ENCODE measurements around the gene WWP2. TPM values are rescaled to one million over a fixed set of nuclear protein-coding genes. Genes with fewer than 3 reads are reported as not detected.

Gene WWP2
- polyA plus RNA-seq, 4 donors: 32.4 to 44.6 (median 35.4) TPM

- WGBS, 3 donors: 95 to 97% (median 96%) methylated on average over 21 of the region's 21 CpGs
- Histone ChIP-seq H3K27ac (ENCODE audit: low read depth in 1 of 3, low read length in 2 of 3) (no peak overlapping the region), H3K9me3 (ENCODE audit: control insufficient read depth in 2 of 2, insufficient read depth in 1 of 2, low read depth in 1 of 2, low read length in 1 of 2) (no peaks in the 10 kb centered on the region), H3K4me1 (ENCODE audit: control insufficient read depth in 3 of 3, insufficient read depth in 2 of 3, low read depth in 1 of 3, low read length in 2 of 3) (no peaks in the 10 kb centered on the region), H3K36me3 (ENCODE audit: control insufficient read depth in 3 of 3, insufficient read depth in 2 of 3, low read depth in 1 of 3, low read length in 3 of 3) (peaks cover 36 to 99% (median 36%) of the 10 kb centered on the region in 3 donors), H3K27me3 (ENCODE audit: control insufficient read depth in 3 of 3, insufficient read depth in 3 of 3, low read length in 3 of 3) (no peaks in the 10 kb centered on the region), H3K4me3 (ENCODE audit: low read depth in 1 of 3, low read length in 3 of 3) (no peak overlapping the region)
- DNase-seq (no peak), FAIRE-seq (no peak)
Observed at GRCh38 chr16:69936751-69937211, 174.6 kb downstream of the WWP2 start.

GRCh38 chr16:69937465-69937951, 175.4 kb downstream of the WWP2 start:
- Histone ChIP-seq H3K4me1 (ENCODE audit: control insufficient read depth in 3 of 3, insufficient read depth in 2 of 3, low read depth in 1 of 3, low read length in 2 of 3) (no peaks in the 10 kb centered on the region), H3K9me3 (ENCODE audit: control insufficient read depth in 2 of 2, insufficient read depth in 1 of 2, low read depth in 1 of 2, low read length in 1 of 2) (no peaks in the 10 kb centered on the region), H3K27me3 (ENCODE audit: control insufficient read depth in 3 of 3, insufficient read depth in 3 of 3, low read length in 3 of 3) (no peaks in the 10 kb centered on the region), H3K27ac (ENCODE audit: low read depth in 1 of 3, low read length in 2 of 3) (no peak overlapping the region), H3K4me3 (ENCODE audit: low read depth in 1 of 3, low read length in 3 of 3) (no peak overlapping the region), H3K36me3 (ENCODE audit: control insufficient read depth in 3 of 3, insufficient read depth in 2 of 3, low read depth in 1 of 3, low read length in 3 of 3) (peaks cover 35 to 98% (median 36%) of the 10 kb centered on the region in 3 donors)
- DNase-seq (no peak), FAIRE-seq (no peak)
- WGBS, 3 donors: 91 to 95% (median 95%) methylated on average over 16 of the region's 16 CpGs

DNA sequence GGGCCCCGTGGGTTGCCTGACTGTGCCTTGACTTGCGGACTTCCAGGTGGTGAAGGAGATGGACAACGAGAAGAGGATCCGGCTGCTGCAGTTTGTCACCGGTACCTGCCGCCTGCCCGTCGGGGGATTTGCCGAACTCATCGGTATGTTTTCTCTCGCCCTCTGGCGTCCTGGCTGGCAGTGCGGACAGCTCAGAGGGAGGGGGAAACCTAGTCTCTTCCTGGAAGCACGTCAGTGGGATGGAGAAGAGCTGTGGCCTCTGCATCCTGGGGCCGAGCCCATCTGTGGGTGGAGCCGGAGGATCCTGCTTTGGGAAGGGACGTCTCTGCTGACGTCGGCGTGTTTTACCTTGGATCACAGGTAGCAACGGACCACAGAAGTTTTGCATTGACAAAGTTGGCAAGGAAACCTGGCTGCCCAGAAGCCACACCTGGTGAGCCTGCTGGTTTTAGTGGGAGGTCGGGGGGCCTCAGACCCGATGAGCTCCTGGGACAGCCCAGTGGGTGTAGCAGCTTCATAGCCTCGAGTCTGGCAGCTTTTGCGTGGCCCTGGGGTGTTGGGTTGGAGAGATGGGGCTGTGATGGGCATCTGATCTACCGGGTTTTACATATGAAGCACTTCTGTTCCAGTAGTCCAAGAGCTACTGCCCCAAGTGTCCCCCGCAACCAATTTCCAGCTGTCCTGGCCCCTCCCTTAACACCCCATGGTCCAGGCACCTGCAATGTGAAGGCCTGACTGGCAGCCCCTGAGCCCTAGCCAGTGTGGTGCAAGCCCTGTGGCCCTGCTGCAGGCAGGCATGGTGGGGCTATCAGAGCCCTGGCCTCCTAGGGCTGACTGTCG, 177.1 kb downstream of the WWP2 start:
- no peaks in the 10 kb centered on the region for H3K4me1 ChIP-seq (ENCODE audit: control insufficient read depth in 3 of 3, insufficient read depth in 2 of 3, low read depth in 1 of 3, low read length in 2 of 3)
- WGBS, 3 donors: 93 to 95% (median 95%) methylated on average over 28 of the region's 28 CpGs
- FAIRE-seq (no peak), DNase-seq (no peak)
- peaks cover 33 to 87% (median 34%) of the 10 kb centered on the region in 3 donors for H3K36me3 ChIP-seq (ENCODE audit: control insufficient read depth in 3 of 3, insufficient read depth in 2 of 3, low read depth in 1 of 3, low read length in 3 of 3)
- H3K9me3 ChIP-seq (ENCODE audit: control insufficient read depth in 2 of 2, insufficient read depth in 1 of 2, low read depth in 1 of 2, low read length in 1 of 2): no peaks in the 10 kb centered on the region
- no peaks in the 10 kb centered on the region for H3K27me3 ChIP-seq (ENCODE audit: control insufficient read depth in 3 of 3, insufficient read depth in 3 of 3, low read length in 3 of 3)
- no peak overlapping the region for H3K4me3 ChIP-seq (ENCODE audit: low read depth in 1 of 3, low read length in 3 of 3)
- no peak overlapping the region for H3K27ac ChIP-seq (ENCODE audit: low read depth in 1 of 3, low read length in 2 of 3)

DNA sequence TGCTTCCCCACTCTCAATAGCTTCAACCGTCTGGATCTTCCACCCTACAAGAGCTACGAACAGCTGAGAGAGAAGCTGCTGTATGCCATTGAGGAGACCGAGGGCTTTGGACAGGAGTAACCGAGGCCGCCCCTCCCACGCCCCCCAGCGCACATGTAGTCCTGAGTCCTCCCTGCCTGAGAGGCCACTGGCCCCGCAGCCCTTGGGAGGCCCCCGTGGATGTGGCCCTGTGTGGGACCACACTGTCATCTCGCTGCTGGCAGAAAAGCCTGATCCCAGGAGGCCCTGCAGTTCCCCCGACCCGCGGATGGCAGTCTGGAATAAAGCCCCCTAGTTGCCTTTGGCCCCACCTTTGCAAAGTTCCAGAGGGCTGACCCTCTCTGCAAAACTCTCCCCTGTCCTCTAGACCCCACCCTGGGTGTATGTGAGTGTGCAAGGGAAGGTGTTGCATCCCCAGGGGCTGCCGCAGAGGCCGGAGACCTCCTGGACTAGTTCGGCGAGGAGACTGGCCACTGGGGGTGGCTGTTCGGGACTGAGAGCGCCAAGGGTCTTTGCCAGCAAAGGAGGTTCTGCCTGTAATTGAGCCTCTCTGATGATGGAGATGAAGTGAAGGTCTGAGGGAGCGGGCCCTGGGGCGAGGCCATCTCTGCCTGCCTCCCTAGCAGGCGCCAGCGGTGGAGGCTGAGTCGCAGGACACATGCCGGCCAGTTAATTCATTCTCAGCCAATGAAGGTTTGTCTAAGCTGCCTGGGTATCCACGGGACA, 177.9 kb downstream of the WWP2 start:
- no peaks in the 10 kb centered on the region for H3K27me3 ChIP-seq (ENCODE audit: control insufficient read depth in 3 of 3, insufficient read depth in 3 of 3, low read length in 3 of 3)
- no peak for DNase-seq
- H3K27ac ChIP-seq (ENCODE audit: low read depth in 1 of 3, low read length in 2 of 3): no peak overlapping the region
- H3K4me1 ChIP-seq (ENCODE audit: control insufficient read depth in 3 of 3, insufficient read depth in 2 of 3, low read depth in 1 of 3, low read length in 2 of 3): no peaks in the 10 kb centered on the region
- H3K36me3 ChIP-seq (ENCODE audit: control insufficient read depth in 3 of 3, insufficient read depth in 2 of 3, low read depth in 1 of 3, low read length in 3 of 3): peaks cover 29 to 79% (median 31%) of the 10 kb centered on the region in 3 donors
- no peak for FAIRE-seq
- H3K9me3 ChIP-seq (ENCODE audit: control insufficient read depth in 2 of 2, insufficient read depth in 1 of 2, low read depth in 1 of 2, low read length in 1 of 2): no peaks in the 10 kb centered on the region
- no peak overlapping the region for H3K4me3 ChIP-seq (ENCODE audit: low read depth in 1 of 3, low read length in 3 of 3)
- WGBS, 3 donors: 95 to 96% (median 95%) methylated on average over 23 to 26 of the region's 26 CpGs

- Histone ChIP-seq H3K4me3 (ENCODE audit: low read depth in 1 of 3, low read length in 3 of 3) (no peak overlapping the region), H3K4me1 (ENCODE audit: control insufficient read depth in 3 of 3, insufficient read depth in 2 of 3, low read depth in 1 of 3, low read length in 2 of 3) (no peaks in the 10 kb centered on the region), H3K27ac (ENCODE audit: low read depth in 1 of 3, low read length in 2 of 3) (no peak overlapping the region), H3K36me3 (ENCODE audit: control insufficient read depth in 3 of 3, insufficient read depth in 2 of 3, low read depth in 1 of 3, low read length in 3 of 3) (peaks cover 24 to 72% (median 27%) of the 10 kb centered on the region in 3 donors), H3K9me3 (ENCODE audit: control insufficient read depth in 2 of 2, insufficient read depth in 1 of 2, low read depth in 1 of 2, low read length in 1 of 2) (no peaks in the 10 kb centered on the region), H3K27me3 (ENCODE audit: control insufficient read depth in 3 of 3, insufficient read depth in 3 of 3, low read length in 3 of 3) (no peaks in the 10 kb centered on the region)
- WGBS, 3 donors: 90 to 96% (median 93%) methylated on average over 13 of the region's 13 CpGs
- DNase-seq (no peak), FAIRE-seq (no peak)
Observed at GRCh38 chr16:69940676-69941075, 178.5 kb downstream of the WWP2 start.

DNA sequence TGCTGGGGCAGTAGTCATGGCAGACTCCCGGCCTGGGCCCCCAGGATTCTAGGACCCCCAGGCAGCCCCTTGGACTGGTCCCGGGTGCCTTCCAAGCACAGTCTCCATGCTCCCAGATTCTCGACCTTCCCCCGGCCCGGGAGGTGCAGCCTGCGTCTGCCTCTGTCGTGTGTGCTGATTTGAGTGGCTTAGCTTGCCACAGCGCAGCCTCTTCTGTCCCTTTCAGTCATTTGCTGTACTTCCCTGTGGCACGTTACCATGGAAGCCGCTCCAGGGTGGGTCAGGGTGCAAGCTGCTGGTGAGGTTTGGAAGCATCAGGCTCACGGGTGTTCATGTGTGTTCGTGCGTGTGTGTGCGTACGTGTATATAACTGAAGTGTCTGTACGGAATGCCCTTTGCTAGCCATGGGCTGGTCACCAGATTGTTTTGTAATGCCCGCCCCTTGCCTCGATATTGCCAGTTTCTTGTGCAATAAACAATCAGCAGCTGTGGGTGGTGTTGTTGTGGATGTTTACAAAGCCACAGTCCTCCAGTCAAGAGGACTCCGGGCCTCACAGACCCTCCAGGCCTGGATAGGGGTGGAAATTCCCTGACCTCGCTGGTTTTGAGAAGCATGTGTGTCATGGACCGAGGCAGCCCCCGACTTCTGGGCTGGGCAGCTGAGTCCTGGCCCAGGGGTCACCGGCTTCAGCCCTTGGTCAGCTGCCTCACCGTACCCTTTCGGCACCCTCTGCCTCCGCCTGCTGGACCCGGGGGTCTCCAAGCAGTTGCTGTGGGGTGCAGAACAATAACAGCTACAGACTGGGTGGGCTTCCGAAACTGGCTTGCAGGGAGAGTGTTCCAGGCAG, 179.3 kb downstream of the WWP2 start:
- H3K4me3 ChIP-seq (ENCODE audit: low read depth in 1 of 3, low read length in 3 of 3): no peak overlapping the region
- peaks cover 18 to 64% (median 24%) of the 10 kb centered on the region in 3 donors for H3K36me3 ChIP-seq (ENCODE audit: control insufficient read depth in 3 of 3, insufficient read depth in 2 of 3, low read depth in 1 of 3, low read length in 3 of 3)
- no peak for DNase-seq
- H3K9me3 ChIP-seq (ENCODE audit: control insufficient read depth in 2 of 2, insufficient read depth in 1 of 2, low read depth in 1 of 2, low read length in 1 of 2): no peaks in the 10 kb centered on the region
- H3K27ac ChIP-seq (ENCODE audit: low read depth in 1 of 3, low read length in 2 of 3): no peak overlapping the region
- no peak for FAIRE-seq
- H3K4me1 ChIP-seq (ENCODE audit: control insufficient read depth in 3 of 3, insufficient read depth in 2 of 3, low read depth in 1 of 3, low read length in 2 of 3): no peaks in the 10 kb centered on the region
- 86 to 92% (median 89%) methylated on average over 28 of the region's 28 CpGs for WGBS, 3 donors
- no peaks in the 10 kb centered on the region for H3K27me3 ChIP-seq (ENCODE audit: control insufficient read depth in 3 of 3, insufficient read depth in 3 of 3, low read length in 3 of 3)

DNA sequence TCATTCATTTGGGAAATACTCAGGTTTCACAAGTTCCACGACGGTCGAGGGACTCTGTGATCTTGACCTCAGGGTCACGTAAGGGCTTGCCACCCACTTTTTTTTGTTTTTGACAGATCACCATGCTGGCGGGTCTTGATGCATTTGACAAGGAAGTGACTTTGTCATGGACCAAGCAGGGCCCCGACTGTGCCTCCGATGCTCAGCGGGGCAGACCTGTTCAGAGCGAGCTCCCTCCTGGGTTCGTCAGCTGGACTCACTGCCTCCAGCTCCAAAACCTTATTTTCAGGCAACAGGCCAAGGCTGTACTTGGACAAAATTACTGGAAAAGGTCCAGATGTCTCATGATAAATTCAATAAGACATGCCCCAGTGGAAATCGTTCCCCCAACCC, 180.0 kb downstream of the WWP2 start:
- WGBS, 3 donors: 80 to 91% (median 88%) methylated on average over 11 of the region's 11 CpGs
- no peak overlapping the region for H3K27ac ChIP-seq (ENCODE audit: low read depth in 1 of 3, low read length in 2 of 3)
- no peaks in the 10 kb centered on the region for H3K4me1 ChIP-seq (ENCODE audit: control insufficient read depth in 3 of 3, insufficient read depth in 2 of 3, low read depth in 1 of 3, low read length in 2 of 3)
- no peak for FAIRE-seq
- H3K4me3 ChIP-seq (ENCODE audit: low read depth in 1 of 3, low read length in 3 of 3): no peak overlapping the region
- no peaks in the 10 kb centered on the region for H3K27me3 ChIP-seq (ENCODE audit: control insufficient read depth in 3 of 3, insufficient read depth in 3 of 3, low read length in 3 of 3)
- no peaks in the 10 kb centered on the region for H3K9me3 ChIP-seq (ENCODE audit: control insufficient read depth in 2 of 2, insufficient read depth in 1 of 2, low read depth in 1 of 2, low read length in 1 of 2)
- DNase-seq: no peak
- peaks cover 18 to 58% (median 19%) of the 10 kb centered on the region in 3 donors for H3K36me3 ChIP-seq (ENCODE audit: control insufficient read depth in 3 of 3, insufficient read depth in 2 of 3, low read depth in 1 of 3, low read length in 3 of 3)

All from small intestine (tissue), 7 donors.